Lung (tissue), 12 donors: ENCODE results near the gene CD44. TPM values are rescaled to one million over a fixed set of nuclear protein-coding genes. Genes with fewer than 3 reads are reported as not detected.

ENCODE experiments used
- ATAC-seq: fragments of 200-7000 bp; cut with Tn5 transposase; one replicate; pipeline ENCODE4 v1.9.1; 2020; ENCODE audit warnings: moderate number of reproducible peaks; ENCODE audit not compliant: insufficient read depth, low FRiP score
- DNase-seq, 3 donors: peaks; one replicate each; pipeline ENCODE4 v3.0.0-alpha.2; 2013 to 2017
- H3K27ac ChIP-seq, 2 donors: one replicate each; pipeline ENCODE4 v1.5.1; 2013; ENCODE audit warnings: mild to moderate bottlenecking in 2 of 2, moderate library complexity in 2 of 2, control low read depth in 1 of 2, inconsistent platforms in 1 of 2, low read depth in 1 of 2, low read length in 1 of 2
- H3K27me3 ChIP-seq, 3 donors: one replicate each; pipeline ENCODE4 v1.5.1; 2013; ENCODE audit warnings: low read length in 2 of 3; ENCODE audit not compliant: control insufficient read depth in 3 of 3, insufficient read depth in 3 of 3
- H3K36me3 ChIP-seq, 4 donors: one replicate each; pipeline ENCODE4 v1.5.1; 2013; ENCODE audit warnings: low read length in 4 of 4, mild to moderate bottlenecking in 1 of 4, moderate library complexity in 1 of 4; ENCODE audit not compliant: control insufficient read depth in 4 of 4, insufficient read depth in 4 of 4
- H3K4me1 ChIP-seq, 5 donors: one replicate each; pipeline ENCODE4 v1.5.1; 2013; ENCODE audit warnings: low read length in 5 of 5, mild to moderate bottlenecking in 2 of 5, moderate library complexity in 1 of 5; ENCODE audit not compliant: control insufficient read depth in 5 of 5, insufficient read depth in 5 of 5
- H3K4me3 ChIP-seq: one replicate; pipeline ENCODE4 v1.5.1; 2013; ENCODE audit warnings: mild to moderate bottlenecking, control low read depth, moderate library complexity
- H3K9ac ChIP-seq, 2 donors: one replicate each; pipeline ENCODE4 v1.5.1; 2013; ENCODE audit warnings: low read length in 2 of 2, control low read depth in 1 of 2; ENCODE audit not compliant: insufficient read depth in 1 of 2
- H3K9me3 ChIP-seq, 4 donors: one replicate each; pipeline ENCODE4 v1.5.1; 2013; ENCODE audit warnings: low read length in 3 of 4, mild to moderate bottlenecking in 1 of 4, moderate library complexity in 1 of 4; ENCODE audit not compliant: control insufficient read depth in 4 of 4, insufficient read depth in 3 of 4
- CTCF ChIP-seq: IDR thresholded peaks from 2 replicates; pipeline ENCODE4 v1.5.1; 2012; ENCODE audit warnings: mild to moderate bottlenecking; ENCODE audit errors: control extremely low read depth, extremely low read depth
- WGBS, 2 donors: extraction: QIAGEN DNeasy Blood & Tissue Kit; methylation state at CpG; one replicate each; pipeline ENCODE4 v1.1.7; 2013; 5-methylcytosine and 5-hydroxymethylcytosine counted together
- polyA plus RNA-seq, 2 donors: library from polyadenylated mRNA; stranded (reverse); fragments of 200-250 nt; gene quantifications; one replicate each; pipeline ENCODE4 v1.2.1, GENCODE V29; 2013
- total RNA-seq, 2 donors: library from RNA; depleted of rRNA in 1 of 2; stranded (reverse); fragments of >200 nt in 1 of 2; gene quantifications; one replicate each; pipeline ENCODE4 v1.2.1, GENCODE V29; 2014 to 2021
- donor health status: control.
- donor health status: control.
- donor health status: Bipolar disorder and iron deficiency.
- donor health status: healthy.
- donor health status: DM: yes; HTN: yes; CAD: no.

CD44 gene
- total and polyA plus RNA-seq, 4 donors: 115 to 636 (median 544) TPM

- Histone ChIP-seq H3K4me1 (peaks cover 0 to 4% (median 2%) of the 10 kb centered on the region in 5 donors), H3K9me3 (no peaks in the 10 kb centered on the region), H3K27me3 (no peaks in the 10 kb centered on the region), H3K4me3 (no peak overlapping the region), H3K36me3 (no peaks in the 10 kb centered on the region), H3K9ac (no peak overlapping the region), H3K27ac (peak overlapping the region in 1 of 2 donors; percentile 68)
- ATAC-seq (peak; percentile 81), DNase-seq (peak; percentile 43 to 77 (median 53))
- no peak for TF ChIP-seq CTCF
- WGBS, 2 donors: 47 to 67% methylated on average over 6 of the region's 6 CpGs
These were observed 136.2 kb downstream of the CD44 start for GRCh38 chr11:35274909-35275785.

- no peak for TF ChIP-seq CTCF
- 40 to 88% methylated on average over 1 of the region's 1 CpG for WGBS, 2 donors
- ATAC-seq (no peak), DNase-seq (no peak)
- Histone ChIP-seq H3K27me3 (no peaks in the 10 kb centered on the region), H3K27ac (peak overlapping the region in 1 of 2 donors; percentile 68), H3K4me3 (no peak overlapping the region), H3K36me3 (no peaks in the 10 kb centered on the region), H3K9me3 (no peaks in the 10 kb centered on the region), H3K4me1 (peaks cover 0 to 2% (median 0%) of the 10 kb centered on the region in 5 donors), H3K9ac (no peak overlapping the region)
These were observed 136.8 kb downstream of the CD44 start for GRCh38 chr11:35275786-35276170.

- WGBS, 2 donors: 73 to 90% methylated on average over 2 of the region's 2 CpGs
- Histone ChIP-seq H3K9ac (no peak overlapping the region), H3K27me3 (no peaks in the 10 kb centered on the region), H3K4me1 (peaks cover 0 to 2% (median 0%) of the 10 kb centered on the region in 5 donors), H3K27ac (peak overlapping the region in 1 of 2 donors; percentile 53), H3K36me3 (no peaks in the 10 kb centered on the region), H3K4me3 (no peak overlapping the region), H3K9me3 (no peaks in the 10 kb centered on the region)
- ATAC-seq: peak; percentile 70
- DNase-seq: no peak
- TF ChIP-seq CTCF: no peak
These were observed 137.6 kb downstream of the CD44 start for GRCh38 chr11:35276396-35277145.
